ENCODE data around the gene TP73.

TP73 gene

GRCh38 chr1:3654549-3655281 is 2.4 kb downstream of the TP73 start:
- Mint-ChIP-seq H3K27ac (ENCODE audit: low read depth) (no peak overlapping the region), H3K9me3 (no peaks in the 10 kb centered on the region), H3K27me3 (peaks cover 74% of the 10 kb centered on the region), H3K4me1 (peaks cover 5% of the 10 kb centered on the region), H3K4me3 (no peak overlapping the region), H3K36me3 (ENCODE audit: insufficient read depth) (no peaks in the 10 kb centered on the region)
- ATAC-seq (replicated peaks; ENCODE audit: extremely low read depth, poor library complexity, severe bottlenecking): no peak
- no peak for DNase-seq (ENCODE audit: low spot score in 2 of 2)

GRCh38 chr1:3656450-3657095 is 4.3 kb downstream of the TP73 start:
- H3K4me3 Mint-ChIP-seq: no peak overlapping the region
- H3K4me1 Mint-ChIP-seq: no peaks in the 10 kb centered on the region
- H3K27me3 Mint-ChIP-seq: peaks cover 66% of the 10 kb centered on the region
- H3K27ac Mint-ChIP-seq (ENCODE audit: low read depth): no peak overlapping the region
- no peak for ATAC-seq (replicated peaks; ENCODE audit: extremely low read depth, poor library complexity, severe bottlenecking)
- no peak for DNase-seq (ENCODE audit: low spot score in 2 of 2)
- H3K36me3 Mint-ChIP-seq (ENCODE audit: insufficient read depth): no peaks in the 10 kb centered on the region
- H3K9me3 Mint-ChIP-seq: no peaks in the 10 kb centered on the region

DNA sequence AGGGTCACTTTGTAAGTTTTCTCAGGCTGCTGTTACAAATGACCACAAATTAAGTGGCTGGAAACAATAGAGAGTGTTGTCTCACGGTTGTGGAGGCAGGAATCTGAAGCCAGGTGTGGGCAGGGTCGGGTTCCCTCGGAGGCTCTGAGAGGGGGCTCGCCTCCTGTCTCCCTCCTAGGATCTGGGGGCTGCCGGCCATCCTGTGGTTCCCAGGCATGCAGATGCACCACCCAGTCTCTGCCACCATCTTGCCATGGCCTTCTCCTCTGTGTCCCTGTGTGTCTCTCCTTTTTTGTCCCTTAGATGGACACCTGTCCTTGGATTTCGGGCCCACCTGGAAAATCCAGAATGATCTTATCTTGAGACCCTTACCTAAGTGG is 4.8 kb downstream of the TP73 start:
- DNase-seq (ENCODE audit: low spot score in 2 of 2) (no peak), ATAC-seq (replicated peaks; ENCODE audit: extremely low read depth, poor library complexity, severe bottlenecking) (no peak)
- no peak overlapping the region for H3K4me3 Mint-ChIP-seq

GRCh38 chr1:3657578-3658230 is 5.4 kb downstream of the TP73 start:
- Mint-ChIP-seq H3K9me3 (no peaks in the 10 kb centered on the region), H3K27ac (ENCODE audit: low read depth) (no peak overlapping the region), H3K4me1 (no peaks in the 10 kb centered on the region), H3K4me3 (no peak overlapping the region), H3K27me3 (peaks cover 65% of the 10 kb centered on the region), H3K36me3 (ENCODE audit: insufficient read depth) (no peaks in the 10 kb centered on the region)
- DNase-seq (ENCODE audit: low spot score in 2 of 2): no peak
- ATAC-seq (replicated peaks; ENCODE audit: extremely low read depth, poor library complexity, severe bottlenecking): no peak

More for the DNA sequence above, 4.8 kb downstream of the TP73 start:
- peaks cover 65% of the 10 kb centered on the region for H3K27me3 Mint-ChIP-seq
- no peaks in the 10 kb centered on the region for H3K36me3 Mint-ChIP-seq (ENCODE audit: insufficient read depth)
- no peaks in the 10 kb centered on the region for H3K4me1 Mint-ChIP-seq
- H3K9me3 Mint-ChIP-seq: no peaks in the 10 kb centered on the region
- no peak overlapping the region for H3K27ac Mint-ChIP-seq (ENCODE audit: low read depth)

GRCh38 chr1:3658231-3658615 is 5.9 kb downstream of the TP73 start:
- H3K4me1 Mint-ChIP-seq: no peaks in the 10 kb centered on the region
- ATAC-seq (replicated peaks; ENCODE audit: extremely low read depth, poor library complexity, severe bottlenecking): no peak
- no peak overlapping the region for H3K27ac Mint-ChIP-seq (ENCODE audit: low read depth)
- no peak overlapping the region for H3K4me3 Mint-ChIP-seq
- H3K27me3 Mint-ChIP-seq: peaks cover 63% of the 10 kb centered on the region
- DNase-seq (ENCODE audit: low spot score in 2 of 2): no peak
- no peaks in the 10 kb centered on the region for H3K9me3 Mint-ChIP-seq
- no peaks in the 10 kb centered on the region for H3K36me3 Mint-ChIP-seq (ENCODE audit: insufficient read depth)

GRCh38 chr1:3659093-3659492 is 6.8 kb downstream of the TP73 start:
- ATAC-seq (replicated peaks; ENCODE audit: extremely low read depth, poor library complexity, severe bottlenecking) (no peak), DNase-seq (ENCODE audit: low spot score in 2 of 2) (no peak)
- Mint-ChIP-seq H3K27me3 (peaks cover 54% of the 10 kb centered on the region), H3K4me1 (no peaks in the 10 kb centered on the region), H3K4me3 (no peak overlapping the region), H3K9me3 (no peaks in the 10 kb centered on the region), H3K36me3 (ENCODE audit: insufficient read depth) (no peaks in the 10 kb centered on the region), H3K27ac (ENCODE audit: low read depth) (no peak overlapping the region)

DNA sequence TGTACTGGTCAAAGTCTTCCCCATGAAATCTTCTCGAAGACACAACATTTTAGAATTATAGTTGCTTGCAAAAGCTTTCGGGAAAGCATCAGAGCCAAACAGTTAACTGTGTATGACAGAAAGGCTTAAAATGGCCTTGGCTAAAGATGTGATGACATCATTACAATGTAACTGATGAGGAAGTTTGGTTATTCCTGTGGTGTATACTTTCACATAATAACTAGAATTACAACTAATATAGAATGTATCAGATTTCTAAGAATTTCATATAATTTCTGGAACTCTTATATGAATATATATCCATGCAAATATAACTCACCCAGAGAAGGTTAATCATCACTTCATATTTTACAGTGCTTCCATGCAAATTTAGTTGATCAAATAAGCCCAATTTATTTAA is 8.4 kb downstream of the TP73 start:
- ATAC-seq (replicated peaks; ENCODE audit: extremely low read depth, poor library complexity, severe bottlenecking): no peak
- no peak overlapping the region for H3K4me3 Mint-ChIP-seq
- H3K27ac Mint-ChIP-seq (ENCODE audit: low read depth): no peak overlapping the region
- DNase-seq (ENCODE audit: low spot score in 2 of 2): no peak
- H3K36me3 Mint-ChIP-seq (ENCODE audit: insufficient read depth): no peaks in the 10 kb centered on the region
- H3K4me1 Mint-ChIP-seq: no peaks in the 10 kb centered on the region
- H3K9me3 Mint-ChIP-seq: no peaks in the 10 kb centered on the region
- peaks cover 38% of the 10 kb centered on the region for H3K27me3 Mint-ChIP-seq

- H3K27ac Mint-ChIP-seq (ENCODE audit: low read depth): no peak overlapping the region
- no peak for ATAC-seq (replicated peaks; ENCODE audit: extremely low read depth, poor library complexity, severe bottlenecking)
- no peaks in the 10 kb centered on the region for H3K36me3 Mint-ChIP-seq (ENCODE audit: insufficient read depth)
- no peaks in the 10 kb centered on the region for H3K4me1 Mint-ChIP-seq
- peaks cover 34% of the 10 kb centered on the region for H3K27me3 Mint-ChIP-seq
- no peak overlapping the region for H3K4me3 Mint-ChIP-seq
- DNase-seq (ENCODE audit: low spot score in 2 of 2): no peak
- H3K9me3 Mint-ChIP-seq: no peaks in the 10 kb centered on the region
Measured at GRCh38 chr1:3661631-3662030, 9.3 kb downstream of the TP73 start.

DNA sequence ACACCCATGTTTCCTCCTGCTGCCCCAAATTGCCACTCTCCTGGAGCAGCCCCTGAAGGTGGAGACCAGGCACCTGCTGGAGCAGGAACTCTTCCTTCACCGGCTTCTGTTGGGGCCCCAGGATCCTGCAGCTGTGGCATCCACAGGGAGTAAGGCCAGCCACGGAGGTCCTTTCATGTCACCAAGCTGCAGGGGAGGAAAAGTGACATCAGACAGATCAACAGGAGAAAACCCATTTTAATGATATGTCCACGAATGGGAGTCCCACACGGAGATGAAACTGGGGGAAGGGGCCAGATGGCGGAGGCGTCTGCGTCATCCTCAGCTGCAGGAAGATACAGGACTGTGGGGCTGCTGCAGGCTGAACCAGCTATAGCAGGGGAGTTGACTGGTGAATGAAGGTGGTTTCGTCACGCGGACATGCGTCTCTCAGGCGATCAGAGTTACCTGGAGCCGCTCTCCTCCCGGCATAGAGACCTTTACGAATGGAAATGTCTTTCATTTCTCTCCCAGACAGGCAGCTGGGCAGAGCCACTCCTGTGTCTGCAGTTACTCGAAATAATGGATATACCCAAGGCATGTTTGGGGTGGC is 9.9 kb downstream of the TP73 start:
- H3K9me3 Mint-ChIP-seq: no peaks in the 10 kb centered on the region
- no peak overlapping the region for H3K27ac Mint-ChIP-seq (ENCODE audit: low read depth)
- H3K36me3 Mint-ChIP-seq (ENCODE audit: insufficient read depth): no peaks in the 10 kb centered on the region
- no peak for ATAC-seq (replicated peaks; ENCODE audit: extremely low read depth, poor library complexity, severe bottlenecking)
- no peak for DNase-seq (ENCODE audit: low spot score in 2 of 2)
- no peak overlapping the region for H3K4me3 Mint-ChIP-seq
- H3K27me3 Mint-ChIP-seq: peaks cover 34% of the 10 kb centered on the region
- H3K4me1 Mint-ChIP-seq: no peaks in the 10 kb centered on the region

DNA sequence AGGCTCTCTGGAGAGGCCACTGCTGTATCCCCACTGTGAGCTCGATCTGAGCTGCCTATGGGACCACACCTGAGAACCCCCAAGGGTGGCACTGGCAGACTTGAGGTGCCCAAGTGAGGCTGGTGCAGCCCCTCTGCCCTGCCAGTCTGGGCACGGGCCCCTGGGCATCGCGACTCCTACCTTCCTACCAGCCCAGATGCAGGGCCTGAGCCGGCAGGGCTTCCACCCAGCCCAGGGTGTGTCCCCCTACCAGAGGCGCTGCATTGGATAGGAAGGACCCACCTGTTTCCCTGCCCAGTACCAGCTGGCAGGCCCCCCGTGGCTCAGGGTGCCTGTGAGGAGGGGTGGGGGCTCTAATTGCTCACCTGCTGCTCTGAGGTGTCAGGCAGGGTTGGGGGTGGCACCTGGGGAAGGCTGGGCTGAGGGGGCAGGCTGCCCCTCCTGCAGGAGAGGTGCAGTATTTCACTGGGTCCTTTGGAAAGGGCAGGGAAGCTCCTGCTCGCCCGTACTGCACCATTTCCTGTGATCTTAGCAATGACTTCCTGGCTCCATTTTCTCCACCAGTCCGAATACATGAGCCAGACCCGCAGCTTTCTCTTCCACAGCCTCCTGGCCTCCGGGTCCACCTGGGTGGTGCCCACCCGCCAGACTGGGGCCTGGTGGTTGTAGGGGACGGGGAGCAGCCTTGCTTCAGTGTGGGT is 11.8 kb downstream of the TP73 start:
- Mint-ChIP-seq H3K4me3 (no peak overlapping the region), H3K4me1 (no peaks in the 10 kb centered on the region), H3K27ac (ENCODE audit: low read depth) (no peak overlapping the region), H3K9me3 (no peaks in the 10 kb centered on the region), H3K27me3 (peaks cover 26% of the 10 kb centered on the region), H3K36me3 (ENCODE audit: insufficient read depth) (no peaks in the 10 kb centered on the region)
- ATAC-seq (replicated peaks; ENCODE audit: extremely low read depth, poor library complexity, severe bottlenecking) (no peak), DNase-seq (ENCODE audit: low spot score in 2 of 2) (no peak)

GRCh38 chr1:3664700-3665375 is 12.5 kb downstream of the TP73 start:
- Mint-ChIP-seq H3K27ac (ENCODE audit: low read depth) (no peak overlapping the region), H3K4me3 (no peak overlapping the region), H3K36me3 (ENCODE audit: insufficient read depth) (no peaks in the 10 kb centered on the region), H3K9me3 (no peaks in the 10 kb centered on the region), H3K4me1 (no peaks in the 10 kb centered on the region), H3K27me3 (peaks cover 22% of the 10 kb centered on the region)
- ATAC-seq (replicated peaks; ENCODE audit: extremely low read depth, poor library complexity, severe bottlenecking) (no peak), DNase-seq (ENCODE audit: low spot score in 2 of 2) (no peak)

GRCh38 chr1:3668148-3668547 is 15.8 kb downstream of the TP73 start:
- Mint-ChIP-seq H3K9me3 (no peaks in the 10 kb centered on the region), H3K4me3 (no peak overlapping the region), H3K27ac (ENCODE audit: low read depth) (no peak overlapping the region), H3K27me3 (peaks cover 42% of the 10 kb centered on the region), H3K4me1 (peaks cover 9% of the 10 kb centered on the region), H3K36me3 (ENCODE audit: insufficient read depth) (peaks cover 1% of the 10 kb centered on the region)
- ATAC-seq (replicated peaks; ENCODE audit: extremely low read depth, poor library complexity, severe bottlenecking): no peak
- no peak for DNase-seq (ENCODE audit: low spot score in 2 of 2)

All from central memory CD8-positive, alpha-beta T cell (primary cell).